Caco-2 (cell line): ENCODE measurements around the gene ZNF311. TPM values are rescaled to one million over a fixed set of nuclear protein-coding genes. Genes with fewer than 3 reads are reported as not detected.

Source experiments
- BruUV-seq: library from RNA; stranded (reverse); fragments of 400-500 nt; replicated peaks from 2 replicates; lab custom pipeline; 2021; lab: Mats Ljungman, UMichigan
- CTCF ChIA-PET: fragments of 300-600 bp; sonication (Branson Sonifier 250); formaldehyde crosslinking; loops from one replicate; lab custom pipeline; 2022; ENCODE audit warnings: antibody characterized with exemption; lab: Charles Lee
- POLR2A ChIA-PET: fragments of 300-600 bp; sonication (Branson Sonifier 250); formaldehyde crosslinking; loops from one replicate; lab custom pipeline; 2022; ENCODE audit warnings: antibody characterized with exemption; lab: Charles Lee
- DNase-seq, 2 experiments: peaks; one replicate each; pipeline versions ENCODE4 v3.0.0 to v3.0.0-alpha.2; 2020 to 2022
- H3K27me3 ChIP-seq: replicated peaks from 2 replicates; pipeline ENCODE4 v1.6.0; 2011; ENCODE audit warnings: low read length; ENCODE audit not compliant: control insufficient read depth, insufficient read depth
- H3K36me3 ChIP-seq: 2 replicates; pipeline ENCODE4 v1.5.1; 2011; ENCODE audit warnings: low read length; ENCODE audit not compliant: control insufficient read depth, insufficient read depth
- H3K4me1 ChIP-seq: fragments of 250-450 bp; sonication (Bioruptor Pico); 2 replicates; pipeline ENCODE4 v1.5.1; 2020; ENCODE audit warnings: mild to moderate bottlenecking
- H3K4me3 ChIP-seq: 2 replicates; pipeline ENCODE4 v1.5.1; 2011; ENCODE audit warnings: low read depth, mild to moderate bottlenecking, control low read depth, low read length
- H3K9me3 ChIP-seq: fragments of 250-450 bp; sonication (Bioruptor Pico); 2 replicates; pipeline ENCODE4 v1.5.1; 2020; ENCODE audit warnings: mild to moderate bottlenecking, moderate library complexity
- H3K27ac Mint-ChIP-seq: one replicate; pipeline ENCODE4 v1.8.0; 2022; ENCODE audit warnings: mixed read lengths; ENCODE audit not compliant: unreplicated experiment
- H3K27me3 Mint-ChIP-seq: one replicate; pipeline ENCODE4 v1.8.0; 2022; ENCODE audit warnings: mixed read lengths; ENCODE audit not compliant: insufficient read depth, unreplicated experiment
- H3K36me3 Mint-ChIP-seq: one replicate; pipeline ENCODE4 v1.8.0; 2022; ENCODE audit warnings: mild to moderate bottlenecking, mixed read lengths; ENCODE audit not compliant: insufficient read depth, unreplicated experiment
- H3K4me1 Mint-ChIP-seq: one replicate; pipeline ENCODE4 v1.8.0; 2022; ENCODE audit warnings: low read depth, mixed read lengths; ENCODE audit not compliant: unreplicated experiment
- H3K4me3 Mint-ChIP-seq: one replicate; pipeline ENCODE4 v1.8.0; 2022; ENCODE audit warnings: mild to moderate bottlenecking, moderate library complexity, mixed read lengths; ENCODE audit not compliant: unreplicated experiment
- H3K9me3 Mint-ChIP-seq: one replicate; pipeline ENCODE4 v1.8.0; 2022; ENCODE audit warnings: mixed read lengths; ENCODE audit not compliant: unreplicated experiment
- CTCF ChIP-seq, 2 experiments: fragments of 200-600 bp in 1 of 2; IDR thresholded peaks; 1 replicate in 1 of 2; 2 replicates in 1 of 2; pipeline versions ENCODE4 v1.5.1 to v1.8.0; 2011 to 2022; ENCODE audit warnings: antibody characterized with exemption in 1 of 2, control low read depth in 1 of 2, inconsistent platforms in 1 of 2, low read depth in 1 of 2, low read length in 1 of 2, mild to moderate bottlenecking in 1 of 2, moderate library complexity in 1 of 2; ENCODE audit not compliant: insufficient read depth in 1 of 2, severe bottlenecking in 1 of 2, unreplicated experiment in 1 of 2
- intact Hi-C: fragments of 100-400 bp; cut with micrococcal nuclease; formaldehyde crosslinking; loops from one replicate; pipeline ENCODE4 v1.10.0; 2022; ENCODE audit not compliant: unreplicated experiment
- total RNA-seq: library from RNA; stranded (reverse); gene quantifications from 2 replicates; pipeline ENCODE4 v1.2.3, GENCODE V29; 2022

The ZNF311 gene
- total RNA-seq, 1 experiment from 2014 or later, result 2.9 TPM

- CTCF ChIA-PET, result interaction anchor here (0.8 to 1.4 kb wide), 2 partner anchors 58 to 144 kb away, joined by 4 to 8 read pairs; partner anchors contain the start of gene TRIM27
Measured at GRCh38 chr6:28981833-28982475, 23.2 kb downstream of the ZNF311 start.

GRCh38 chr6:28981431-28981832, 23.7 kb downstream of the ZNF311 start:
- POLR2A ChIA-PET, result interaction anchor here (1.1 to 1.3 kb wide), 3 partner anchors 57 to 115 kb away, joined by 3 to 9 read pairs (median 4); partner anchors contain the start of gene TRIM27
- DNase-seq, result peak; percentile 54 to 80
- Histone ChIP-seq H3K27me3 (no peaks in the 10 kb centered on the region), H3K36me3 (no peaks in the 10 kb centered on the region), H3K4me1 (0 out of 2 replicates have a peak, but pooled peaks cover 4% of the 10 kb centered on the region), H3K9me3 (no peaks in the 10 kb centered on the region), H3K4me3 (peak overlapping the region; percentile 74)
- BruUV-seq, result no TSS peak
- peak overlapping the region; percentile 94 for H3K4me3 Mint-ChIP-seq
- intact Hi-C loops, result loop anchor here (1.0 to 5.0 kb wide), 6 partner anchors 28 to 189 kb away; no protein-coding TSS in a partner anchor
- H3K27ac Mint-ChIP-seq, result peak overlapping the region; percentile 91
- no peak for TF ChIP-seq CTCF (IDR thresholded peaks at IDR 0.05; ENCODE audit: insufficient read depth in 1 of 2, low read depth in 1 of 2, low read length in 1 of 2, severe bottlenecking in 1 of 2, unreplicated experiment in 1 of 2)
- no peaks in the 10 kb centered on the region for H3K9me3 Mint-ChIP-seq
- peaks cover 29% of the 10 kb centered on the region for H3K4me1 Mint-ChIP-seq
- peaks cover 4% of the 10 kb centered on the region for H3K27me3 Mint-ChIP-seq
- H3K36me3 Mint-ChIP-seq, result peaks cover 43% of the 10 kb centered on the region
- CTCF ChIA-PET, result interaction anchor here (0.8 to 1.4 kb wide), 4 partner anchors 35 to 144 kb away, joined by 3 to 8 read pairs (median 4); partner anchors contain the start of gene TRIM27

More at GRCh38 chr6:28981833-28982475, 23.2 kb downstream of the ZNF311 start:
- Histone ChIP-seq H3K9me3 (no peaks in the 10 kb centered on the region), H3K4me1 (0 out of 2 replicates have a peak, but pooled peaks cover 4% of the 10 kb centered on the region), H3K36me3 (no peaks in the 10 kb centered on the region), H3K27me3 (no peaks in the 10 kb centered on the region), H3K4me3 (peak overlapping the region; percentile 74)
- peaks cover 48% of the 10 kb centered on the region for H3K36me3 Mint-ChIP-seq
- peak overlapping the region; percentile 91 for H3K27ac Mint-ChIP-seq
- peak overlapping the region; percentile 94 for H3K4me3 Mint-ChIP-seq
- intact Hi-C loops, result loop anchor here (1.0 to 5.0 kb wide), 7 partner anchors 29 to 190 kb away; no protein-coding TSS in a partner anchor
- no peaks in the 10 kb centered on the region for H3K9me3 Mint-ChIP-seq
- H3K4me1 Mint-ChIP-seq, result peaks cover 29% of the 10 kb centered on the region
- no peak for TF ChIP-seq CTCF (IDR thresholded peaks at IDR 0.05; ENCODE audit: insufficient read depth in 1 of 2, low read depth in 1 of 2, low read length in 1 of 2, severe bottlenecking in 1 of 2, unreplicated experiment in 1 of 2)
- no TSS peak for BruUV-seq
- POLR2A ChIA-PET, result interaction anchor here (1.1 kb wide), 1 partner anchor 60 kb away, joined by 4 read pairs; no protein-coding TSS in a partner anchor
- DNase-seq, result peak; percentile 81 to 82
- H3K27me3 Mint-ChIP-seq, result peaks cover 4% of the 10 kb centered on the region

- CTCF ChIA-PET, result interaction anchor here (0.6 to 1.4 kb wide), 6 partner anchors 28 to 1927 kb away, joined by 3 to 8 read pairs (median 4); partner anchors contain the start of gene TRIM27
- no TSS peak for BruUV-seq
- intact Hi-C loops, result loop anchor here (1.0 to 5.0 kb wide), 6 partner anchors 28 to 189 kb away; no protein-coding TSS in a partner anchor
- Mint-ChIP-seq H3K4me1 (peaks cover 29% of the 10 kb centered on the region), H3K9me3 (no peaks in the 10 kb centered on the region), H3K27ac (peak overlapping the region; percentile 91), H3K4me3 (peak overlapping the region; percentile 94), H3K36me3 (peaks cover 43% of the 10 kb centered on the region), H3K27me3 (peaks cover 4% of the 10 kb centered on the region)
- 0 out of 2 replicates have a peak, but pooled peaks cover 4% of the 10 kb centered on the region for H3K4me1 ChIP-seq
- H3K36me3 ChIP-seq, result no peaks in the 10 kb centered on the region
- no peaks in the 10 kb centered on the region for H3K27me3 ChIP-seq
- peak overlapping the region; percentile 74 for H3K4me3 ChIP-seq
- TF ChIP-seq CTCF (IDR thresholded peaks at IDR 0.05; ENCODE audit: insufficient read depth in 1 of 2, low read depth in 1 of 2, low read length in 1 of 2, severe bottlenecking in 1 of 2, unreplicated experiment in 1 of 2), result peak; percentile 28 to 37
- POLR2A ChIA-PET, result interaction anchor here (0.5 to 1.3 kb wide), 4 partner anchors 57 to 115 kb away, joined by 3 to 9 read pairs (median 4); partner anchors contain the start of gene TRIM27
- DNase-seq, result peak; percentile 87 to 89
- no peaks in the 10 kb centered on the region for H3K9me3 ChIP-seq
Measured at GRCh38 chr6:28980852-28981430, 24.2 kb downstream of the ZNF311 start.
